GM19023 (cell line): Measurements from ENCODE around the gene DNAJC7.
"Not testable (repeated sequence)": the region's sequence is repeated elsewhere in the genome, so short reads cannot be mapped to it uniquely, and the experiment has no call there.

Source experiments
- ATAC-seq: cut with Tn5 transposase; IDR thresholded peaks from one replicate; pipeline ENCODE4 v1.9.1; 2021; ENCODE audit warnings: mild to moderate bottlenecking, moderate library complexity; ENCODE audit not compliant: unreplicated experiment

DNAJC7 gene

DNA sequence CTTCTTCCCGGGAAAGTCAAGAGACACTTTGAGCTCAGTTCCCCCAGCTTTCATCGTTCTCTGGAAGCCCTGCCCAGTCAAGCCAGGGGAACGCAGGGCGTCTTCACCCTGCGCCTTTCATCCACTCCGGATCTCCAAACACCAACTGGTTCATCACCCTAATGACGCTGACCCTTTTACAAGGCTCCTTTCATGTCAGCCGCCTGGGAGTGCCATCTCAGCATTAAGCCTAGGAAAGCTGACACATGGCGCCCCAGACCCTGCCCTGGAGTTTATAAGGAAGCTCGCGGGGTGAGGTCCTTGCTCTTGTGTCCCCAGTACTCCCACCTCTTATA lies 594 bp upstream of the DNAJC7 start:
- no peak for ATAC-seq

DNA sequence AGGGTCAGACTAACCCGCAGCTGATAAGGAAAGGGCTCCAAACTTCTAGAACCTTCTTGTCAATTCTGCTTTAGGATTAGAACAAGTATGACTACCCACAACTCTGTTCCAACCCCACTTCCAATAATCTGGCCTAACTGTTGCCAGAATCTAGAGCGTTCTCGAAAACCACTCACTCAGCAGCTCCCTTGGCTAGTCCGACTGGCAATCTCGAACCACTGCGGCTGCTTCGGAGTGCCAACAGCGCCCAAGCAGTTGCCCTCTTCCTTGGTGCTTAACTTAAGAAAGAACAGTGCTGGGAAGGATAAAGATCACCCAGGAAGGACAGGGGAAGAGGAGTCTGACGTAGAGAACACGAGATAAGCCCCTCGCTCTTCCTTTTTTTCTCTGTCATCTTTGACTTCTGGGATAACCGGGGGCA lies 818 bp downstream of the DNAJC7 start:
- ATAC-seq: no peak

DNA sequence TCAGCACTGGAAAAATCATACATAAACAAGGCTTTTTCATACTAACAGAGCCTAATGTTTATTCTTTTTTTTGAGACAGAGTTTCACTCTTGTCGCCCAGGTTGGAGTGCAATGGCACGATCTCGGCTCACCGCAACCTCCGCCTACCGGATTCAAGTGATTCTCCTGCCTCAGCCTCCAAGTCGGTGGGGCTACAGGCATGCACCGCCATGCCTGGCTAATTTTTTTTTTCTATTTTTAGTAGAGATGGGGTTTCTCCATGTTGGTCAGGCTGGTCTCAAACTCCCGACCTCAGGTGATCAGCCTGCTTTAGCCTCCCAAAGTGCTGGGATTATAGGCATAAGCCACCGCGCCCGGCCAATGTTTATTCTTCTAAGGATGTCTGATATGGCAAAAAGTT lies 3.5 kb downstream of the DNAJC7 start:
- not testable (repeated sequence) for ATAC-seq

DNA sequence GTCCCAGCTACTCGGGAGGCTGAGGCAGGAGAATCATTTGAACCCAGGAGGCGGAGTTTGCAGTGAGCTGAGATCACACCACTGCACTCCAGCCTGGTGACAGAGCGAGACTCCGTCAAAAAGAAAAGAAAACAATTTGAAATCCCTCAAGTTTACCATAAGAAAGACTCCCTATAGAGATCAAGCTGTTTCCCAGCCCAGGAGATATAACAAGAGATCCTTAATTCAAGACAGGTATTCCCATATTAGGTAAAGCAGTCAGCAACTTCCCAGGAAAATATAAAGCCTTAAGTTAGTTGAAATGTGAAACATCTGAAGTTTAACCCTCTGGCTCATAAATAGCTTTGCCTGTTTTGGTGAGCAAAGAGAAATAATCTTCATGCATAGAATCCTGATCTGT lies 4.9 kb downstream of the DNAJC7 start:
- not testable (repeated sequence) for ATAC-seq

DNA sequence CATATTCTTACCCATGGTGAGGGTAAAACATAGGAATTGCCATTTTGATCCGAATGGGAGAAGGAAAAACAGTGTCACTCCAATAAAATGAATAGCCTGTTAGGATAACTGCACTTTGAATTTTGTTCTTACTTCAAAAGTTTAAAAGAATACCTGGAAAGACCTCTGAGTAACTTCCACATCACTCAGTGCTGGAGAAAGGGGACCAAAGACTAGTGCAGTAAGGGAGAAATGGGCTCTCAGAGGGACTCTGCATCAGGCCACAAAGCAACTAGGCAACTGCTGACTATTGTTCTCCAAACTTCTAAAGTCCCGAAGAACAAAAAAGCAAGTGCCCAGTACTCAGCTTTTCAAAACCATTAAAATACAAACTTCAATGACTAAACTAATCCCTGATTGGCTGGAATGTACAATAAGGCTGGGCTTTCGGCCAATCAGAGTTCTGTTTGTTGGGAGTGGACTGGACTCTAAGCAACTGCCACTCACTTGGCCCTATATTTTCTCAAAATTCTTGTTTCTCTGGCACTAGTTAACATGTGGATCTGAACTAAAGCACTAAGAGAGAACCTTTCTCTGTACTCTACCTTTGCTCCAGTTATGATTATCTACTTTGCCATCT lies 6.2 kb downstream of the DNAJC7 start:
- ATAC-seq: no peak

DNA sequence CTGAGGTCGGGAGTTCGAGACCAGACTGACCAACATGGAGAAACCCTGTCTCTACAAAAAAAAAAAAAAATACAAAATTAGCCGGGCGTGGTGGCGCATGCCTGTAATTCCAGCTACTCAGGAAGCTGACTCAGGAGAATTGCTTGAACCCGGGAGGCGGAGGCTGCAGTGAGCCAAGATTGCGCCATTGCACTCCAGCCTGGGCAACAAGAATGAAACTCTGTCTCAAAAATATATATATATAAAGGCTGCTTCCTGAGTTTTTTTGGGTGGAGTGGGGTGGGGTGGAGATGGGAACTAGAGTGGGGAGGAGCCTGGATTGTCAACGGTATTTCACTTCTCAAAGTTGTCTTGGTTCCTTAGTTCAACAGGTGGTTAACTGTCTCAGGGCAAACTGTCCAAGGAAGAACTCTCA lies 7.0 kb downstream of the DNAJC7 start:
- ATAC-seq: not testable (repeated sequence)

DNA sequence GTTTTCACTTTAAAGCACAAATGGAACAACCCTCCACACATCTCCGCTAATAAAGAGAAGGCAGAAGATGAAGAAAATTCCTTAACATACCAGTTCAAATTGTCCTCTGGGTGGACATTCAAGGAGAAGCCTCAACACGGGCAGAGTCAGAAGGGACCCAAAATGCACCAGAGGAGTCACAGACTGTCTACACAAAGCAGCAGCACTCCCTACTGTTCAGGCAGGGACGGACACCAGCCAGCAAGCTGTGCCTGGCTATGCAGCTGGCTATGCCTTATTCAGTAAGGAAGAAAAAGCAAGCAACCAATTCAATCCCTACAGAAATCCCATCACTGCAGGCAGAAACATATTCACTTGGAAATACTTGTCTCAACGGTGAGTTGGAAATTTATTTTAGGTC lies 8.1 kb downstream of the DNAJC7 start:
- ATAC-seq: no peak

DNA sequence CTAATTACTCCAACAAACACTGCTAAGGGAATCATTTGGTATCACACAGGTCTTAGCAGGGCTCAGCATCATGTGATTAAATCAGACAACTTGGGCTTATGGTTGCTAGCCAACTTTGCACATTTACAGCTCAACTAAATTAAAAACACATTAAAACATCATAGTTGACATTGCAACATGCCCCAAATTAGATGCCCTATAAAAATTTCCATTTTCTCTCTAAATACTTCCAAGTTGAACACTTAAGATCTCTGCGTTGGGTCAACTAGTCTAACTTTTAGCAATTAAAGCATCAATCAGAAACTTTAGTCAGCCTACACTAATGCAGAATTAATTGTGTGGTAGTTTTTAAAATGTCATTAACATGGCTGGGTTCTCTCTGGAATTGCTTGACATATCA lies 12.1 kb downstream of the DNAJC7 start:
- ATAC-seq: no peak

DNA sequence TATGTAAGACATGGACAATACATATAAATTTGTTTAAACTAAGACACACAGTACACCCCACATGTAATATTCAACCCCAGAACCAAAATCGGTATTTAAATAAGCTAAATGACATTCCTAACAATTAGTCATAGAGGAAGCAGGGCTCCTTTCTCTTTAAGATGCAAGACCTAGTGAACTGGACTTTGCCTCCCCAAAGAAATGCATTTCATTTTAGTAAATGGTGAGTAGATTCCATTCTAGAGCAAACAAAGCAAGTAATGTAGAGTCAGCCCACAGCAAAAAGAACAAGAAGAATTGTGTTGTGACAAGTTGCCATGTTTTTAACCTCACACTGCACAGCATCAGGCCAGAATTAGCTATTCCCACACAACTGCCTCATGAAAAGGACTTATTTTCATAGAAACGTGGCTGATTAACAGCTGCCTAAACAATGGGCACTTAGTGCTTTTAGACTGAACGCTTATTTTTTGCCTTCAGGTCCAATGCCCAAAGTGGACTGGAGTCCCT lies 14.4 kb downstream of the DNAJC7 start:
- ATAC-seq: no peak

DNA sequence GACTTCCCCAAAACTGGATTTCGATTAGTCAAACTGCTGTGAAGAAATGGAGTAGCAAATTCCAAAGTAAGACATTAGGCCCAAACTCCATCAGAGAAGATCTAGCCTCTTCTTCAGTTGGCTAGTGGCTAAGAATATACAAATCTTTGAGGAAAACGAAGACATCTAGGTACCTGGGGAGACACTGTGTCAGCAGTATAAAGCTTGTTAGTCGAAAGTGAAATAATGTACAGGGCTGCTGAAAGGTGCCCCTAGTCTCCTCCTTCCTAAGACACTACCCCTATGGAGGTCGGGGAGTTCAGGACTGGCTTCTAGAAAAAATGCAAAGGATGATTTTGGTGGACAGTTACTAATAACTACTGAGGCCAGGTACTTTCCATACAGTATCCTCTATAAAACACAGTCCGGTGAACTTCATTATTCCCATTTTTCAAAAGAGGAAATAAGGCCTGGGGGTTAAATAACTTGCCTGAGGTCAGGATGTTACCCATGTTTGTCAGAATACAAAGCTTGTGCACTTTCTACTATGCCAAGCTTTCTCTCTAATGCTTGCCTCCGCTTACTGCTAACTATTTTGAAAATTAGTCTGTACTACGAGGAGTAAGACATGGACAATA lies 15.0 kb downstream of the DNAJC7 start:
- no peak for ATAC-seq

DNA sequence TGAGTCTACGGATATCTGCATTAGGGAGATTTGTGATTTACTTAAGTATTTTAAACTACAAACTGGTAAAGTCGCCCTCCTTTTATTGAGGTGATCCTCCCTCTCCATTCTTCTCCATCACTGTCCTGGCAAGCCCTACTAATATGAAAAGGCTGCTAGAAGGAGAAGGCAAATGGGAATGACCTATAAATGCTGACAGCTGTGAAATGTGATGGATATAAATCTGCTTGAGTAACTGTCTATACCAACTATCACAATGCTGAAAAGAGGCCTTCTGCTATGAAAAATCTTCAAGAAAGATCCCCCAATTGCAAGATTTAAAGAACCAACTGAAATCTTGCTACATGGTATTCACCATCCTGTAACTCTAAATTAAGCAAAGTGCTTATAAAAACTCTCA lies 15.5 kb downstream of the DNAJC7 start:
- no peak for ATAC-seq

DNA sequence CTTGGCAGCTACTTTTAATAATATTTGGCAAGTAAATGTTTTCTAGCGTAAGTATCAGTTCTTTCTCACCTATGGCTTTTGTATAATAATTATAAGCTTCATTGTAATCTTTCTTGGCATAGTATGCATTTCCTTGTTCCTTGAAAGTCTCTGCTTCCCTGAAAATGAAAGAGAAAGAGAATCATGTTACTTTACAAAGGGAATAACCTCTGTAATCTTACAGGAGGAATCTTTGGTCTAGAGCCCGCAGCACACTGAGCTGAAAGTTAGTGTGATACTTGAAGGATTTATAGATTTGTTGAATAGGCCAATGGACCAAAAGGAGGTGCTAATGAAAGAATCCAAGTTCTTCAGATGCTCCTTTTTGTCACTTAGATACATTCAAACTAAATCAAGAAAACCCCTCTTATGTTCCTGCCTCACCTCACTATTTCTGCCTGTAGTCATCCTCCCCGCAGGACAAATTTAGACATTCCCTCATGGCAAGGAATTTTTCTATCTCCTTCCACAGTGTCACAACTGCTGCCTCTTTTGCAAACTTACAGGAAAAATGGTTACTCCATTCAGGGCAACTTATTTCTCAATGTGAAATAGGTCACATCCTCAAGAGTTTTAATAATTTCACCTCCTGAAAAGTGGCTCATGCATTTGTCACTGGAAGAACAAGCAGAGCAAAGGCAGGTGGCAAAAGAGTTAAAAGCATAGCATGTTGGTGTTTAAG lies 16.7 kb downstream of the DNAJC7 start:
- ATAC-seq: no peak

DNA sequence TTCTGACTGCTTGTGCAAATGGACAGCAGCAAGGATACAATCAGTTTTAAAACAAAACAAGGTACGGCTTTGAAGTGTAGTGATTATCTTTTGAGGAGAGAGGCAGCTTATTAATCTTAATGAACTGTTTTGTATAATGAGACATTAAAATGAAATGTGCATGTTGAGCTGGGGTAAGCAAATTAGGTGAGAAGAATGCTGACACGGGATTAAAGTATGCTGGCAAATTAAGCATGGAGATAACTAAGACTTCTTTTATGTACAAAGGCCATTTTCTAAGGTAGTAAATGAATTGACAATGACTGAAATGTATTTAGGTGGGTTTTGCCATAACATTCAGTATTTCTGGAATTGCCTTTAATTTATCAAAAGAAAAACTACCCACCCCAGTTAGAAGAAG lies 18.7 kb downstream of the DNAJC7 start:
- no peak for ATAC-seq

DNA sequence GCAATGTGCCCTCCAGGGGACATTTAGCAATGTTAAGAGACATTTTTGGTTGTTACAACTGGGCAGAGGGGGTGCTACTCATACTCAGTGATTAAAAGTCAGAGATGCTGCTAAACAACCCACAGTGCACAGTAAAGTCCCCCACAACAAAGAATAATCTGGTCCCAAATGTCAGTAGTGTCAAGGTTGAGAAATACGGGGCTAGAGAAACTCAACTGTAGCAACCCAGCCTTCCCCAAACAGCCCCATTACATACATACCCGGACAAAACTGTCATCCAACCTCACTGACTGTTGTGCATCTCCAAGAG lies 20.4 kb downstream of the DNAJC7 start:
- ATAC-seq: no peak

DNA sequence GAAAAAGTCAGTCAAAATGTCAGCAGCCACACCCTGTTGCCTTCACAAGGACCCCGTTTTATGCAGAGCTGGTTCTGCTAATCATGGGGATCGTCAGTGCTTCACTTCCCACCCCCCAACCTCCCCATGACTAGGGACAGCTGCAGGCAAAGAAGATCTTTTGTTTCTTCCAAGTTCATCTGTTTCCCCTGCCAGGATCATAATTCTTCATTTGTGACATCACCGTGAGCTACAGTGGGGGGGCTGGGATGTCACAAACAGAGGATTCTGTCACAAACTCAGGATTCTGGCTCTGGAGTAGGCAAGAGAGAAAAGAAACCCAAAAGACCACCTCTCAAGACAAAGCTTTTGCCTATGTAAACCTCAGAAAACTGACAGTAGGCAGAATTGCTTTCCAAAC lies 24.7 kb downstream of the DNAJC7 start:
- ATAC-seq: no peak

DNA sequence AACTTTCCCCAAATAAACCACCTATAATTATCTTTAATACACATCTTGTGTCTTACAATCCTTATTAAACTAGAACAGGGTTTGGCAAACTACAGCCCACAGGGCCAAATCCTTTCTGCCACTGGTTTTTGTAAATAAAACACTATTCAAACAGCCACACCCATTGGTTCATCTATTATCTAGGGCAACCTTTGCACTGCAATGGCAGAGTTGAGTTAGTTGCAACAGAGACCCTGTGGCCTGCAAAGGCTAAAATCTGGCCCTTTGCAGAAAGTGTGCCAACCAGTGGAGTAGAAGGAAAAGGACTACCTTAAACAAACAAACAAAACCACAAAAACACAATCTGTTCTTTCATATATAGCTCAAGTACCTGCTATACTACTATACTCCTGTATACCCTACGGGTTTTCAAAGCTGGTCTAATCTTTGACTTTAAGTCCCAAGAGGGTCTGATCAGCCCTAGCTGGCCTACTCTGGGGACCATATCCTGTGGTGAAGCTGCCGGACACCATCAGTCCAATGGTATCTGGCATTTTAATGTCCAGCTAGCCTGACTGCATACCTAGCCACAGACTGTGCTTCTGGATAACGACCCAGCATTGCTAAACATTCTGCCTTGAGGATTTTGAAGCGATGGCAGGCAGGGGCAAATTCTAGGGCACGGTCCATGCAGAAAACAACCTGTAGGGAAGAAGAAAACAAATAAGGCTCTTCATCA lies 27.4 kb downstream of the DNAJC7 start:
- ATAC-seq: no peak

DNA sequence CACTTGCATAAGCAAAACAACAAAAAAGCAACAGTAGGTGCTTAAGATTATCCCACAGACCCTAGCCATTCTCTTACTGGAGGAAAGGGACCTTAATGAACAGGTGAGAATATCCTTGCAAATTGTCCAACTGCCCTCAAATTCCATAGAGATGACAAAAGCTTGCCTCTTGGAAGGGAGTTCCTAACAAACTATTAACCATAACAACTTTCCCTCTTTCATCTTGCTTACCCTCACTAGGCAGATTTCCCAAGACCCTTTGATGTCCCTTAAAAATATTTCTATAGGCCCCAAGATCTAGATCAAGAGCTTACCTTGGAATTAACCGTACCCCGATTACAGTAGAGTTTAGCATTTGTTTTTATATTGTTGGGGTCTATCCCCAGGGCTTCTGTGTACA lies 28.8 kb downstream of the DNAJC7 start:
- ATAC-seq: no peak

DNA sequence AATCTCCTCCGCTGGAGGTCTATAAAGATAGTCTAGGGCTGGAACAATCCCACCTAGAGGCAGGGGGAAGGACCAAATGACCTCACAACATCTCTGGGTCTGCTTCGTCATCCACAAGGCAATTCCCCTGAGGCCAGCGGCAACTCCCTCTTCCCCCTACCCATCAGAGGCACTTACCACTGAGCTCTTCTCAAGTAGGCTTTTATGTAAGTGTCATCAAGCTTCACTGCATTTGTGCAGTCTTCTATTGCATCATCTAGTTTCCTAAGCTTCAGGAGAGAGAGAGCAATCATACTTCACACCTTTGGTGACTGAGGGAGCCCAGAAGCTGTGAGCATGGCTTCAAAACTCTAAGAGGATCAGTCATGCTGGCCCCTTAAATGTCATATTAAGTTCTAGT lies 29.6 kb downstream of the DNAJC7 start:
- ATAC-seq: no peak

DNA sequence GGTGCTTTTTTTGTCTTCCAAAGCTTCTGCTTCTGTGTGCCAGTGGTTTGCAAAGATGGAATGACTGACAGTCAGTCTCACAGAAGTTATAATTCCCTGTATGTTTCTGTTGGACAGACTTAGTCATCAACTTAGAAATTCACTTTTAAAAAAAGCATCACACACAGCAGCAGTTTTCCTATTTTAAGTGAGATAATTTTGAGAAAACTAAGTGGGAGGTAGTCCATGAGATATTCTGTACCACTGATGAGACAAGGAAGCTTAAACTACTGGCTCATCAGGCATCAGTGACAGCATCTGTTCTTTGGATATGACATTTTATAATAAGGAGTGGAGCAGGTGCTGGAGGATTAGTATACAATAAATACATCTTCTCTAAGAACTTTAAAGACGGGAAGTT lies 30.6 kb downstream of the DNAJC7 start:
- no peak for ATAC-seq

DNA sequence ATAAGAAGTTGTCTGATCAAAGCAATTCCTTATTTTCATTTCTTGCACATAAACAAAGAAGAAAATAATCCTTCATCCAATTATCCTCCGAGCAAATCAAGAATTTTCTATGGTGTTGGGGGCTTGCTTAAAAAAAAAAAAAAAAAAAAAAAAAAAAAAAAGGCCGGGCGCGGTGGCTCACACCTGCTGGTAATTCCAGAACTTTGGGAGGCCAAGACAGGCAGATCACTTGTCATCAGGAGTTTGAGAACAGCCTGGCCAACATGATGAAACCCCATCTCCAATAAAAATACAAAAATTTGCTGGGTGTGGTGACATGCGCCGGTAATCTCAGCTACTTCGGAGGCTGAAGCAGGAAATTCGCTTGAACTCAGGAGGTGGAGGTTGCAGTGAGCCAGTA lies 31.3 kb downstream of the DNAJC7 start:
- no peak for ATAC-seq

DNA sequence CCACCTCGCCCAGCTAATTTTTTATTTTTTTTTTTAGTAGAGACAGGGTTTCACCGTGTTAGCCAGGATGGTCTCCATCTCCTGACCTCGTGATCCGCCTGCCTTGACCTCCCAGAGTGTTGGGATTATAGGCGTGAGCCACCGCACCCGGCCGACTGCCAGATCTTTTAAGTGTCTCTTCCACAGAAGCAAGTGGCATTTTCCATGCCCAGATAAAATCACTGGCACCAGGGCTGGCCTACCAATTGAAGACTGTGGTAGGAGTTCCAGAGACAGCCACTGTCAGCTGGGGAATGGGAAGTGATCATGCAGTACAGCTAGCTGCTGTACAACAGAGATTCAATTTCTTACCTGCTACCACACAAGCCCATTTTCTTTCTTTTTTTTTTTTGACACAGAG lies 32.8 kb downstream of the DNAJC7 start:
- no peak for ATAC-seq
